Glutamatergic neuron (in vitro differentiated cells): Measurements from ENCODE around the gene HOTAIR. TPM values are rescaled to one million over a fixed set of nuclear protein-coding genes. Genes with fewer than 3 reads are reported as not detected.

Experiments used
- DNase-seq: peaks from one replicate; pipeline ENCODE4 v3.0.0; 2022
- H3K27ac Mint-ChIP-seq: one replicate; pipeline ENCODE4 v1.8.0; 2020; ENCODE audit warnings: mild to moderate bottlenecking, mixed read lengths, inconsistent platforms; ENCODE audit not compliant: unreplicated experiment
- H3K27me3 Mint-ChIP-seq: one replicate; pipeline ENCODE4 v1.8.0; 2020; ENCODE audit warnings: mild to moderate bottlenecking, moderate library complexity, mixed read lengths, inconsistent platforms; ENCODE audit not compliant: unreplicated experiment
- H3K36me3 Mint-ChIP-seq: one replicate; pipeline ENCODE4 v1.8.0; 2020; ENCODE audit warnings: mild to moderate bottlenecking, mixed read lengths, inconsistent platforms; ENCODE audit not compliant: unreplicated experiment
- H3K4me1 Mint-ChIP-seq: one replicate; pipeline ENCODE4 v1.8.0; 2020; ENCODE audit warnings: mild to moderate bottlenecking, low read depth, mixed read lengths, inconsistent platforms; ENCODE audit not compliant: unreplicated experiment
- H3K4me3 Mint-ChIP-seq: one replicate; pipeline ENCODE4 v1.8.0; 2020; ENCODE audit warnings: mild to moderate bottlenecking, mixed read lengths, inconsistent platforms; ENCODE audit not compliant: unreplicated experiment
- H3K9me3 Mint-ChIP-seq: one replicate; pipeline ENCODE4 v1.8.0; 2020; ENCODE audit warnings: mild to moderate bottlenecking, moderate library complexity, mixed read lengths, inconsistent platforms; ENCODE audit not compliant: unreplicated experiment
- total RNA-seq: library from RNA; stranded (reverse); fragmentation: NEBNext Ultra II Directional; extraction: Animal tissue kit (Norgen Biotek cat#: 25700); gene quantifications from one replicate; pipeline ENCODE4 v1.2.1, GENCODE V29; 2021; ENCODE audit not compliant: unreplicated experiment
- TF ChIP-seq, protein P1 (sequence below): fragments of 200-600 bp; sonication (generic); IDR thresholded peaks from one replicate; pipeline ENCODE4 v1.5.0; 2021; ENCODE audit not compliant: partially characterized antibody, unreplicated experiment

Gene HOTAIR
- total RNA-seq, 1 donor from 2014 or later = not detected

DNA sequence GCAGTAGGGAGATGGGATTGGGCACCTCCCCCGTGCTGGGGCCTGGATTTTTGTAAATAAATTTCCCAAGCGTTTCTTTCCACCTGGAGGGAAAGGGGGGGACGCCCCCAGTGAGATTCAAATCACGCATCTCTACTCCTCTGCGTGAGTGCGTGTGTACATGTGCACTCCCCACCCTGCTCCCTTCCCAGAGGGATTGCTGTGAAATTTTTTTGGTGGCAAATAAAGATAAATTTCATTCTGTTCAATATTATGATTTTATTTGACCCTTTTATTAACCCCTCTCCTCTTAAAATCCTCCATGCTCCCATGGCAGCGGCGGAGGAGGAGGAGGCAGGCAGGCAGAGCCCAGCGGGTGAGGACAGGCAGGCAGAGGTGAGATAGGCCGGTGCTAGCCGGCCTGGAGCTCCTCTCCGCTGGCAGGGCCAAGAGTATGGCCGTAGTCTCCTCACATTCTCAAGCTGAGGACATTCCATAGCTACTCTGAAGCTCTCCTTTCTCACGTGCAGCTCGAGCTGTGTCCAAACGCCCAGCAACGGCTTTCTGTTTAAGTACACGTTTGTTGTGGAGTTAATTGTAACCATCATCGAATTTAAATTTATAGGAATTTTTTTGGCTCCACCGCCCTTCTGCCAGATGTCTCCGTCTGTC is 1.5 kb upstream of the HOTAIR start:
- Mint-ChIP-seq H3K4me1 (no peaks in the 10 kb centered on the region), H3K36me3 (no peaks in the 10 kb centered on the region), H3K27ac (no peak overlapping the region), H3K4me3 (no peak overlapping the region), H3K9me3 (peaks cover 9% of the 10 kb centered on the region), H3K27me3 (peaks cover 59% of the 10 kb centered on the region)
- TF ChIP-seq, protein P1, sequence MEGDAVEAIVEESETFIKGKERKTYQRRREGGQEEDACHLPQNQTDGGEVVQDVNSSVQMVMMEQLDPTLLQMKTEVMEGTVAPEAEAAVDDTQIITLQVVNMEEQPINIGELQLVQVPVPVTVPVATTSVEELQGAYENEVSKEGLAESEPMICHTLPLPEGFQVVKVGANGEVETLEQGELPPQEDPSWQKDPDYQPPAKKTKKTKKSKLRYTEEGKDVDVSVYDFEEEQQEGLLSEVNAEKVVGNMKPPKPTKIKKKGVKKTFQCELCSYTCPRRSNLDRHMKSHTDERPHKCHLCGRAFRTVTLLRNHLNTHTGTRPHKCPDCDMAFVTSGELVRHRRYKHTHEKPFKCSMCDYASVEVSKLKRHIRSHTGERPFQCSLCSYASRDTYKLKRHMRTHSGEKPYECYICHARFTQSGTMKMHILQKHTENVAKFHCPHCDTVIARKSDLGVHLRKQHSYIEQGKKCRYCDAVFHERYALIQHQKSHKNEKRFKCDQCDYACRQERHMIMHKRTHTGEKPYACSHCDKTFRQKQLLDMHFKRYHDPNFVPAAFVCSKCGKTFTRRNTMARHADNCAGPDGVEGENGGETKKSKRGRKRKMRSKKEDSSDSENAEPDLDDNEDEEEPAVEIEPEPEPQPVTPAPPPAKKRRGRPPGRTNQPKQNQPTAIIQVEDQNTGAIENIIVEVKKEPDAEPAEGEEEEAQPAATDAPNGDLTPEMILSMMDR = no peak
- no peak for DNase-seq

DNA sequence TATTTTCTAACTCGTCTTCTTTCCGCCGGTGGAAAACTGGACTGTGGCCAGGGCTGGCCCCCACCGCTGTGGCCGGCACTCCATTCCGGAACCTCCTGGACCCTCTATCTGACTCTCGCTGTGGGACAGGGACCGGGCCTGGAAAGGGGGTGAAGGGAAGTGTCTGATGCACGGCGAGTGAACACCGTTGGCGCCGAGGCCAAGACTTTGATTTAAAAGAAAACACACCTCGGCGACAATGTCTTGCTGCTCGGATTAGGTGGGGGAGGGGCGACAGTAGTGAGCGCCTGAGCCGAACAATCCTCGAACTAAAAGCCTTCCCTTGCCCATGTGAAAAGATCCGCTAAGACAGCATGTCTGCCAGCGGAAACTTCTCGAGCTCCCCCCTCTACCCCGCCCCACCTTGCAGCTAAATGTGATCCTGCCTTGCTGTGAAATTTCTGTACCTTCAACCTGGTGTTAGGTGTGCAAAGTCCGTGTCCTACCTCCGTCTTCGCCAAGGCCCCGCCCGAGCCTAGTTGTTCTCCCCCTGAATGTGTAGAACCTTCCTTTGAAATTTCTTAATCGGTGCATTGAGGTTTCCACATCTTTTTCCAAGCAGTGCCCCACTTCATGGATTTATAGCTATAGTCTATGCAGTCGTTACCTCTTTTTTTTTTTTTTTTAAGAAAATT is 862 bp upstream of the HOTAIR start:
- no peaks in the 10 kb centered on the region for H3K36me3 Mint-ChIP-seq
- TF ChIP-seq, protein P1 = no peak
- H3K27me3 Mint-ChIP-seq = peaks cover 59% of the 10 kb centered on the region
- H3K9me3 Mint-ChIP-seq = peaks cover 9% of the 10 kb centered on the region
- H3K4me1 Mint-ChIP-seq = no peaks in the 10 kb centered on the region
- no peak overlapping the region for H3K4me3 Mint-ChIP-seq
- no peak for DNase-seq
- no peak overlapping the region for H3K27ac Mint-ChIP-seq

DNA sequence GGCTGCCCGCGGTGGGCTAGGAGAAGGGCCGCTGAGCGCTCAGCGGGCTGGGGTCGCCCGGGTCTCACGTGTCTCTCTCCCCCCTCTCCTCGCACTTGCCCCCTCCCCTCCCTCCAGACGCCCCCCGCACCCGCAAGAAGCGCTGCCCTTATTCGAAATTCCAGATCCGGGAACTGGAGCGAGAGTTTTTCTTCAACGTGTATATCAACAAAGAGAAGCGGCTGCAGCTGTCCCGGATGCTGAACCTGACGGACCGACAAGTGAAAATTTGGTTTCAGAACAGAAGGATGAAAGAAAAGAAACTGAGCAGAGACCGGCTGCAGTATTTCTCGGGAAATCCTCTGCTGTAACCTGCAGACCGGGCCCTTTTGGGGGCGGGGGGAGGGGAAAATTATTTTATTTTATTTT is 314 bp upstream of the HOTAIR start:
- Mint-ChIP-seq H3K36me3 (no peaks in the 10 kb centered on the region), H3K4me3 (no peak overlapping the region), H3K9me3 (peaks cover 5% of the 10 kb centered on the region), H3K4me1 (no peaks in the 10 kb centered on the region), H3K27me3 (peaks cover 57% of the 10 kb centered on the region), H3K27ac (no peak overlapping the region)
- no peak for DNase-seq
- TF ChIP-seq, protein P1 = no peak

DNA sequence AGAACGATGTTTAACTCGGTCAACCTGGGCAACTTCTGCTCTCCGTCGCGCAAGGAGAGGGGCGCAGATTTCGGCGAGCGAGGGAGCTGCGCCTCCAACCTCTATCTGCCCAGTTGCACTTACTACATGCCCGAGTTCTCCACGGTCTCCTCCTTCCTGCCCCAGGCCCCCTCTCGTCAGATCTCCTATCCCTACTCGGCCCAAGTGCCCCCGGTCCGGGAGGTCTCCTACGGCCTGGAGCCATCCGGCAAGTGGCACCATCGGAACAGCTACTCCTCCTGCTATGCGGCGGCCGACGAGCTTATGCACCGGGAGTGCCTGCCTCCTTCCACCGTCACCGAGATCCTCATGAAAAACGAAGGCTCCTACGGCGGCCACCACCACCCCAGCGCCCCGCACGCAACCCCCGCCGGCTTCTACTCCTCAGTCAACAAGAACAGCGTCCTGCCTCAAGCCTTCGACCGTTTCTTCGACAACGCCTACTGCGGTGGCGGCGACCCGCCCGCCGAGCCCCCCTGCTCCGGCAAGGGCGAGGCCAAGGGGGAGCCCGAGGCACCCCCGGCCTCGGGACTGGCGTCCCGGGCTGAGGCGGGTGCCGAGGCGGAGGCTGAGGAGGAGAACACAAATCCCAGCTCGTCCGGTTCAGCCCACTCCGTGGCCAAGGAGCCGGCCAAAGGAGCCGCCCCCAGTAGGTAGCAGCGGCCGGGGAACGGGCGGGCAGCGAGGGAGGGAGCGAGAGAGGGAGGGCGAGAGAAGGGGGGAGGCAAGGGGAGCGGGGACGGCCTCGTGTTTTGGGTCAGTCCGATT is 1.3 kb downstream of the HOTAIR start:
- Mint-ChIP-seq H3K27ac (no peak overlapping the region), H3K4me3 (no peak overlapping the region), H3K27me3 (peaks cover 62% of the 10 kb centered on the region), H3K36me3 (no peaks in the 10 kb centered on the region), H3K9me3 (peaks cover 5% of the 10 kb centered on the region), H3K4me1 (no peaks in the 10 kb centered on the region)
- no peak for DNase-seq
- TF ChIP-seq, protein P1 = no peak
